Esophagus muscularis mucosa (tissue), 4 donors: ENCODE measurements around the gene USP31. TPM values are rescaled to one million over a fixed set of nuclear protein-coding genes. Genes with fewer than 3 reads are reported as not detected.
"Not testable (repeated sequence)": the region's sequence is repeated elsewhere in the genome, so short reads cannot be mapped to it uniquely, and the experiment has no call there.

Experiments used
- DNase-seq: peaks from one replicate; pipeline ENCODE4 v3.0.0-alpha.2; 2017; ENCODE audit errors: extremely low spot score
- H3K27ac ChIP-seq, 4 donors: fragments of 200-600 bp; sonication (generic); replicated peaks in 1 of 4; 1 replicate in 3 of 4; 2 replicates in 1 of 4; pipeline ENCODE4 v1.5.1; 2016 to 2019; ENCODE audit warnings: mild to moderate bottlenecking in 1 of 4
- H3K27me3 ChIP-seq, 4 donors: fragments of 200-600 bp; sonication (generic); one replicate each; pipeline versions ENCODE4 v1.5.1 to v1.6.0; 2016 to 2019
- H3K36me3 ChIP-seq, 4 donors: fragments of 200-600 bp; sonication (generic); one replicate each; pipeline ENCODE4 v1.5.1; 2016 to 2019
- H3K4me1 ChIP-seq, 4 donors: fragments of 200-600 bp; sonication (generic); one replicate each; pipeline ENCODE4 v1.5.1; 2016 to 2019
- H3K4me3 ChIP-seq, 4 donors: fragments of 200-600 bp; sonication (generic); 1 replicate in 2 of 4; 2 replicates in 2 of 4; pipeline ENCODE4 v1.5.1; 2016 to 2019; ENCODE audit warnings: mild to moderate bottlenecking in 4 of 4, moderate library complexity in 1 of 4
- H3K9me3 ChIP-seq, 4 donors: fragments of 200-600 bp; sonication (generic); 1 replicate in 3 of 4; 2 replicates in 1 of 4; pipeline ENCODE4 v1.5.1; 2016 to 2019
- EP300 ChIP-seq: sonication (generic); formaldehyde crosslinking; IDR thresholded peaks from one replicate; pipeline ENCODE4 v1.6.1; 2017; ENCODE audit warnings: antibody characterized with exemption
- POLR2A ChIP-seq: fragments of 450-650 bp; IDR thresholded peaks from one replicate; pipeline ENCODE4 v1.6.1; 2017; ENCODE audit warnings: antibody characterized with exemption, moderate library complexity, mild to moderate bottlenecking, low read depth
- POLR2AphosphoS5 ChIP-seq, 2 donors: sonication (generic); formaldehyde crosslinking; IDR thresholded peaks; one replicate each; pipeline ENCODE4 v1.6.1; 2017; ENCODE audit warnings: antibody characterized with exemption in 2 of 2
- WGBS: methylation state at CpG from one replicate; pipeline ENCODE4 v1.1.5; 2018; 5-methylcytosine and 5-hydroxymethylcytosine counted together
- intact Hi-C: fragments of 100-400 bp; cut with DNase I; formaldehyde crosslinking; loops from one replicate; pipeline ENCODE4 v1.15.1; 2023
- total RNA-seq, 4 donors: library from RNA; depleted of rRNA; stranded (reverse); fragments of >200 nt; gene quantifications; one replicate each; pipeline versions ENCODE4 v1.1.0 to v1.2.1, GENCODE V29; 2016
- TF ChIP-seq, protein P1 (sequence below), 3 experiments: fragments of 200-600 bp in 2 of 3; fragments of 450-650 bp in 1 of 3; sonication (generic) in 2 of 3; IDR thresholded peaks; one replicate each; pipeline ENCODE4 v1.5.1; 2017 to 2019; ENCODE audit warnings: antibody characterized with exemption in 3 of 3, mild to moderate bottlenecking in 2 of 3, moderate library complexity in 1 of 3

Gene USP31
- total RNA-seq, 4 donors from 2014 or later: 18.9 to 29.1 (median 23.3) TPM

DNA sequence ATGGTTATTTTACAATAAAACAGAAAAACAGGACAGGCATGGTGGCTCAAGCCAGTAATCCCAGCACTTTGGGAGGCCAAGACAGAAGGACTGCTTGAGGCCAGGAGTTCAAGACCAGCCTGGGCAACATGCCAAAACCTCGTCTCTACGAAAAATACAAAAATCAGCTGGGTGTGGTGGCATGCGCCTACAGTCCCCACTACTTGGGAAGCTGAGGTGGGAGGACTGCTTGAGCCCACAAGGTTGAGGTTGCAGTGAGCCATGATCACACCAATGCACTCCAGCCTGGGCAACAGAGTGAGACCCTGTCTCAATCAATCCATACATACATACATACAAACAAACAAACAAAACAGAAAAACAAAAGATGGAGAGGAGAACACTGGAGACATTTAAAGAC, 45.6 kb downstream of the USP31 start:
- intact Hi-C loops: no loop called here
- Histone ChIP-seq H3K9me3 (no peaks in the 10 kb centered on the region), H3K4me1 (peaks cover 5 to 62% (median 36%) of the 10 kb centered on the region in 4 donors), H3K4me3 (no peak overlapping the region), H3K27me3 (no peaks in the 10 kb centered on the region), H3K27ac (peak overlapping the region; percentile 58 to 74 (median 71)), H3K36me3 (peaks cover 0 to 64% (median 32%) of the 10 kb centered on the region in 4 donors)
- TF ChIP-seq EP300 (no peak), POLR2A (no peak), POLR2AphosphoS5 (IDR thresholded peaks at IDR 0.05) (no peak)
- TF ChIP-seq, protein P1, sequence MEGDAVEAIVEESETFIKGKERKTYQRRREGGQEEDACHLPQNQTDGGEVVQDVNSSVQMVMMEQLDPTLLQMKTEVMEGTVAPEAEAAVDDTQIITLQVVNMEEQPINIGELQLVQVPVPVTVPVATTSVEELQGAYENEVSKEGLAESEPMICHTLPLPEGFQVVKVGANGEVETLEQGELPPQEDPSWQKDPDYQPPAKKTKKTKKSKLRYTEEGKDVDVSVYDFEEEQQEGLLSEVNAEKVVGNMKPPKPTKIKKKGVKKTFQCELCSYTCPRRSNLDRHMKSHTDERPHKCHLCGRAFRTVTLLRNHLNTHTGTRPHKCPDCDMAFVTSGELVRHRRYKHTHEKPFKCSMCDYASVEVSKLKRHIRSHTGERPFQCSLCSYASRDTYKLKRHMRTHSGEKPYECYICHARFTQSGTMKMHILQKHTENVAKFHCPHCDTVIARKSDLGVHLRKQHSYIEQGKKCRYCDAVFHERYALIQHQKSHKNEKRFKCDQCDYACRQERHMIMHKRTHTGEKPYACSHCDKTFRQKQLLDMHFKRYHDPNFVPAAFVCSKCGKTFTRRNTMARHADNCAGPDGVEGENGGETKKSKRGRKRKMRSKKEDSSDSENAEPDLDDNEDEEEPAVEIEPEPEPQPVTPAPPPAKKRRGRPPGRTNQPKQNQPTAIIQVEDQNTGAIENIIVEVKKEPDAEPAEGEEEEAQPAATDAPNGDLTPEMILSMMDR (IDR thresholded peaks at IDR 0.05): no peak
- DNase-seq: no peak
- WGBS: 52% methylated on average over 2 of the region's 3 CpGs

DNA sequence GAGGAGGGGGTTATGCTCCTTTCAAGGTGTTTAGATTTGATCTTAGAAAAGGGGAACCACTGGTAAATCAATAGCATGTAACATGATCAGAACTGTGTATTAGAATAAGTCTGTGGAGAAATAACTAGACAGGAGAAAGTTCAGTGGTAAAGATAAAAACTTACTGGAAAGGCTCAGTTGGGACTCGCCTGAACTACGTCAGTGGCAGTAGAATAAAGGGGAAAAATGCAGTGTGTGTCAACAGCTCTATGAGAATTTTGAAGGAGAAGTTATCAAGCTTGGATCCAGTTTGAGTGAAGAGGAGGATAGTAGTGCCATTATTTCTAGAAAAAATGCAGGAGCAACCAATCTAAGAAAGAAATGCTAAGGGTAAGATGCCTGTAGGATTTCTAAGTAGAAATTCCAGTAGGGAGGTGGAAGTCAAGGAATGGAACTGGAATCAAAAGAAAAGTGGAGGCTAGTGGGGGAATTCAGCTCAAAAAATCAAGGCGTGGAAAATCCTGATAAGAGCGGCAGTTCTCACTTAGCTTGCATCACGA, 48.2 kb downstream of the USP31 start:
- Histone ChIP-seq H3K4me1 (peaks cover 0 to 46% (median 28%) of the 10 kb centered on the region in 4 donors), H3K27me3 (no peaks in the 10 kb centered on the region), H3K27ac (peak overlapping the region in 2 of 4 donors; percentile 7 to 70), H3K4me3 (no peak overlapping the region), H3K36me3 (peaks cover 0 to 55% (median 23%) of the 10 kb centered on the region in 4 donors), H3K9me3 (no peaks in the 10 kb centered on the region)
- 94% methylated on average over 5 of the region's 5 CpGs for WGBS
- intact Hi-C loops: no loop called here
- TF ChIP-seq POLR2A: no peak
- TF ChIP-seq, protein P1 (IDR thresholded peaks at IDR 0.05): no peak
- no peak for TF ChIP-seq POLR2AphosphoS5 (IDR thresholded peaks at IDR 0.05)
- TF ChIP-seq EP300: no peak
- DNase-seq: no peak

DNA sequence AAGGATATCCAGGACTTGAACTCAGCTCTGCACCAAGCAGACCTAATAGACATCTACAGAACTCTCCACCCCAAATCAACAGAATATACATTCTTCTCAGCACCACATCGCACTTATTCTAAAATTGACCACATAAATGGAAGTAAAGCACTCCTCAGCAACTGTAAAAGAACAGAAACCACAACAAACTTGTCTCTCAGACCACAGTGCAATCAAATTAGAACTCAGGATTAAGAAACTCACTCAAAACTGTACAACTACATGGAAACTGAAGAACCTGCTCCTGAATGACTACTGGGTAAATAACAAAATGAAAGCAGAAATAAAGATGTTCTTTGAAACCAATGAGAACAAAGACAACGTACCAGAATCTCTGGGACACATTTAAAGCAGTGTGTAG, 52.8 kb downstream of the USP31 start:
- intact Hi-C loops, H3K4me1 ChIP-seq, DNase-seq, H3K4me3 ChIP-seq, H3K27me3 ChIP-seq, H3K9me3 ChIP-seq, H3K27ac ChIP-seq: not testable (repeated sequence)
- WGBS: 92% methylated on average over 2 of the region's 2 CpGs
- H3K36me3 ChIP-seq: peaks cover 0 to 42% (median 33%) of the 10 kb centered on the region in 4 donors

DNA sequence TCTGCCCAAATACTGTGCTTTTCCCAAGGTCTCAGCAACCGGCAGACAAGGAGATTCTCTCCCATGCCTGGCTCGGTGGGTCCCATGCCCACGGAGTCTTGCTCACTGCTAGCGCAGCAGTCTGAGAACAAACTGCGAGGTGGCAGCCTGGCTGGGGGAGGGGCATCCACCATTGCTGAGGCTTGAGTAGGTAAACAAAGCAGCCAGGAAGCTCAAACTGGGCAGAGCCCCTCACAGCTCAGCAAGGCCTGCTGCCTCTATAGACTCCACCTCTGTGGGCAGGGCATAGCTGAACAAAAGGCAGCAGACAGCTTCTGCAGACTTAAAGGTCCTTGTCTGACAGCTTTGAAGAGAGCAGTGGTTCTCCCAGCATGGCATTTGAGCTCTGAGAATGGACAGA, 55.1 kb downstream of the USP31 start:
- 100% methylated on average over 2 of the region's 5 CpGs for WGBS
- H3K27me3 ChIP-seq, H3K4me1 ChIP-seq, H3K4me3 ChIP-seq, H3K9me3 ChIP-seq, intact Hi-C loops, H3K27ac ChIP-seq: not testable (repeated sequence)
- H3K36me3 ChIP-seq: peaks cover 5 to 43% (median 33%) of the 10 kb centered on the region in 4 donors
- DNase-seq: peak; percentile 24

DNA sequence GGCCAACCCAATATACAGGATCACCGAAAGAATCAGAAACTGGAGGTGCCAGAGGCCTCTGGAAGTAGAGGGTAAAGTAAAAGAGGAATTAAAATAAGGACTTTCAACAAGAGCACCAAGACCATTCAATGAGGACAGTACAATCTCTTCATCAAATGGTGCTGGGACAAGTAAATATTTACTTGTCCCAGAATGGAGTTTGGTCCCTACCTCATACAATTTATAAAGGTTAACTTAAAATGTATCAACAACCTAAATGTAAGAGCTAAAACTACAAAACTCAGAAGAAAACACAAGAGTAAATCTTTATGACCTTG, 56.5 kb downstream of the USP31 start:
- H3K4me1 ChIP-seq: peaks cover 0 to 7% (median 5%) of the 10 kb centered on the region in 4 donors
- TF ChIP-seq POLR2A (no peak), POLR2AphosphoS5 (IDR thresholded peaks at IDR 0.05) (no peak), EP300 (no peak)
- TF ChIP-seq, protein P1 (IDR thresholded peaks at IDR 0.05): no peak
- intact Hi-C loops: no loop called here
- WGBS: 85% methylated on average over 1 of the region's 1 CpG
- peaks cover 8 to 50% (median 43%) of the 10 kb centered on the region in 4 donors for H3K36me3 ChIP-seq
- H3K27ac ChIP-seq: no peak overlapping the region
- H3K4me3 ChIP-seq: no peak overlapping the region
- DNase-seq: no peak
- no peaks in the 10 kb centered on the region for H3K9me3 ChIP-seq
- H3K27me3 ChIP-seq: no peaks in the 10 kb centered on the region
